ENCODE measurements around the gene HTR6. TPM values are rescaled to one million over a fixed set of nuclear protein-coding genes. Genes with fewer than 3 reads are reported as not detected.

Gene HTR6
- total RNA-seq, 1 experiment from 2014 or later: 0.37 TPM

DNA sequence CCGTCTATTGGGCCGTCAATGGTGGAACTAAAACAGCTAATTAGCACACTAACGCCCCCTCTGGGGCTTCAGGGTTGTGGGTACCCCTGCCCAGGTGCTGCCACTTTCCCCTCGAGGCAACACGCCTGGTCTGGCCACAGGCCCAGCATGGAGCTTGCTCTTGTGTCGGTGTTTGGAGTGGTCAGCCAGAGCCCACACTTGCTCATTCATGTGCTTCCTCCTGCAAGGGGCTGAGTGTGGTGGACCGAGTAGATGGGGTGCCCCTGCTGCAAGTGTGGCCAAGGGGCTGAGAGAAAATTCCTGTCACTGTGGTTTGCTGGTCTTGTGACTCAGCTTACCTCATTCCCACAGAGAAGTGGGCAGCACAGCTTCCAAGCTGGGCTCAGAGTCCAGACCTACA is 25.7 kb downstream of the HTR6 start:
- Histone ChIP-seq H4K20me1 (ENCODE audit: control insufficient read depth, insufficient read depth, insufficient read length) (no peaks in the 10 kb centered on the region), H3K9ac (ENCODE audit: extremely low read depth, insufficient read length, low read length) (no peak overlapping the region), H2BK20ac (ENCODE audit: low read depth, low read length, poor library complexity, severe bottlenecking) (no peak overlapping the region), H4K8ac (replicated peaks; ENCODE audit: insufficient read length, low read depth, low read length) (no peak overlapping the region), H3T11ph (ENCODE audit: low read length) (no peak overlapping the region), H2BK12ac (ENCODE audit: insufficient read length, low read depth, low read length) (no peak overlapping the region), H3K79me2 (ENCODE audit: insufficient read depth, low read length) (no peaks in the 10 kb centered on the region), H2AFZ (ENCODE audit: low read length) (no peak overlapping the region), H3K27ac (ENCODE audit: insufficient read length, low read depth, low read length) (no peak overlapping the region), H3K4ac (ENCODE audit: low read depth, low read length) (no peak overlapping the region), H3K18ac (ENCODE audit: insufficient read length, low read depth, low read length) (no peak overlapping the region), H2BK120ac (ENCODE audit: low read depth, low read length, poor library complexity, severe bottlenecking) (no peak overlapping the region), H3K23ac (ENCODE audit: insufficient read length, low read depth, low read length) (no peak overlapping the region), H3K23me2 (ENCODE audit: insufficient read length, low read depth, low read length, poor library complexity, severe bottlenecking) (no peaks in the 10 kb centered on the region), H4K5ac (ENCODE audit: insufficient read length, low read depth, low read length) (no peak overlapping the region), H3K4me1 (ENCODE audit: insufficient read depth, low read length) (no peaks in the 10 kb centered on the region; the same call in 1 of the 2 replicates), H2BK5ac (ENCODE audit: insufficient read length, low read length) (no peak overlapping the region), H4K91ac (ENCODE audit: insufficient read length, low read depth, low read length) (no peak overlapping the region), H3K79me1 (ENCODE audit: insufficient read depth, low read depth, low read length, poor library complexity, severe bottlenecking) (no peaks in the 10 kb centered on the region), H3K9me3 (ENCODE audit: control insufficient read depth, low read depth, low read length) (no peaks in the 10 kb centered on the region), H3K4me2 (ENCODE audit: insufficient read depth, insufficient read length, low read length) (no peak overlapping the region), H2AK5ac (ENCODE audit: insufficient read length, low read length) (no peak overlapping the region), H3K27me3 (ENCODE audit: insufficient read depth, low read length) (no peaks in the 10 kb centered on the region), H3K14ac (ENCODE audit: insufficient read depth, low read length) (no peak overlapping the region), H2BK15ac (ENCODE audit: low read depth, low read length) (no peak overlapping the region), H3K56ac (ENCODE audit: insufficient read length, low read depth, low read length) (no peak overlapping the region)
- Mint-ChIP-seq H3K27ac (no peak overlapping the region), H3K4me1 (peaks cover 21 to 35% of the 10 kb centered on the region in 2 experiments), H3K9me3 (peaks cover 0 to 4% of the 10 kb centered on the region in 2 experiments; a peak in 2 of 5 replicates), H3K4me3 (no peak overlapping the region; a peak in 1 of 5 replicates), H3K27me3 (ENCODE audit: low read depth) (peaks cover 8% of the 10 kb centered on the region), H3K36me3 (ENCODE audit: insufficient read depth in 1 of 3, low read depth in 3 of 3) (peaks cover 0 to 4% (median 0%) of the 10 kb centered on the region in 3 experiments; a peak in 2 of 7 replicates)
- TF ChIP-seq, protein P1, sequence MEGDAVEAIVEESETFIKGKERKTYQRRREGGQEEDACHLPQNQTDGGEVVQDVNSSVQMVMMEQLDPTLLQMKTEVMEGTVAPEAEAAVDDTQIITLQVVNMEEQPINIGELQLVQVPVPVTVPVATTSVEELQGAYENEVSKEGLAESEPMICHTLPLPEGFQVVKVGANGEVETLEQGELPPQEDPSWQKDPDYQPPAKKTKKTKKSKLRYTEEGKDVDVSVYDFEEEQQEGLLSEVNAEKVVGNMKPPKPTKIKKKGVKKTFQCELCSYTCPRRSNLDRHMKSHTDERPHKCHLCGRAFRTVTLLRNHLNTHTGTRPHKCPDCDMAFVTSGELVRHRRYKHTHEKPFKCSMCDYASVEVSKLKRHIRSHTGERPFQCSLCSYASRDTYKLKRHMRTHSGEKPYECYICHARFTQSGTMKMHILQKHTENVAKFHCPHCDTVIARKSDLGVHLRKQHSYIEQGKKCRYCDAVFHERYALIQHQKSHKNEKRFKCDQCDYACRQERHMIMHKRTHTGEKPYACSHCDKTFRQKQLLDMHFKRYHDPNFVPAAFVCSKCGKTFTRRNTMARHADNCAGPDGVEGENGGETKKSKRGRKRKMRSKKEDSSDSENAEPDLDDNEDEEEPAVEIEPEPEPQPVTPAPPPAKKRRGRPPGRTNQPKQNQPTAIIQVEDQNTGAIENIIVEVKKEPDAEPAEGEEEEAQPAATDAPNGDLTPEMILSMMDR (conservative IDR thresholded peaks at IDR 0.05): 0 out of 3 replicates have a peak, but pooled peaks have one; percentile 21
- no peak for DNase-seq
- no CpG with 5 or more reads among the region's 7 CpGs for WGBS (ENCODE audit: extremely low coverage, insufficient read length, low lambda C conversion rate)
